ENCODE data around the gene SPCS3.

DNA sequence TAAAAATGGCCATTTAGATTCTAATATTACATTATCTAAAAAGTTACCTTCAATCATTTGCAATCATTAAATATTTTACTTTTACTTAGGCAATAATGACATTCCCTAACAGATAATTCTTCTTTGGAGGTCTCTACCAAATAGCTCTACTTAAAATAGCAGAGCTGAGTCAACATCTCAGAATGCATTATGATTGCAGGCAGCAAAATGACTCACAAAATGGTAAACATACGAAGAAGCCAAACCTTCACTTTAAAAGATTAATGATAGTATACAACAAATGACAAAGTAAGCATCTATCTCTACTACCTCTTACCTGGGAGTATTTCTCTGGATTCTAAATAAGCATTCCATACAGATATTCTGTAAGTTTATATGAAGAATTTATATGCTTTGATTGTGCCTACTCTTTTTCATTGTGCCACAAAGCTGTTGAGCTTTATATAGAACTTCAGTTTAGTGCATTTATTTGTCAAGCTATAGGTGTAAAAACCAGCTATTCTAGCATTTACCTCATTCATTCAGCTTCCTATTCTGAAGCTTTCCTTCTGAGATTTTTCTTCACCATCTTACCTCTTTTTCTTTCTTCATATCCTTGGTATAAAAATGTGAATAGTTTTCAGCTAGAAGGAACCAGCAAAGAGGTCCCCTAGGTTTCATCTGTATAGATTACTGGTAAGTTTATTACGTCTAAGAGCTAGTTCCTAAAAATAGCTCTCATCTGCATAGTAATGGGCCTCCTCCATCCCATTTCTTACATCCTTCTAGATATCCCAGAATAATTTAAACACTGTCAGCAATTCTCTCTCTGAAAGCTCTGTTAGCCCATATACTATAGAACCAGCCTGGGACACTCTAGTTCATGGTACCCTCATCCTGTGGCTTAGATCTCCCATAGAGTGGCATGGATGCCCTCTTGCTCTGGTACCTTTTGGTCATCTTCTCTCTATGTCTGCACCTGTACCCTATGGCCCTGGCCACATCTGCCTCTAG, 17.2 kb upstream of the SPCS3 start:
- TF ChIP-seq, protein P1, sequence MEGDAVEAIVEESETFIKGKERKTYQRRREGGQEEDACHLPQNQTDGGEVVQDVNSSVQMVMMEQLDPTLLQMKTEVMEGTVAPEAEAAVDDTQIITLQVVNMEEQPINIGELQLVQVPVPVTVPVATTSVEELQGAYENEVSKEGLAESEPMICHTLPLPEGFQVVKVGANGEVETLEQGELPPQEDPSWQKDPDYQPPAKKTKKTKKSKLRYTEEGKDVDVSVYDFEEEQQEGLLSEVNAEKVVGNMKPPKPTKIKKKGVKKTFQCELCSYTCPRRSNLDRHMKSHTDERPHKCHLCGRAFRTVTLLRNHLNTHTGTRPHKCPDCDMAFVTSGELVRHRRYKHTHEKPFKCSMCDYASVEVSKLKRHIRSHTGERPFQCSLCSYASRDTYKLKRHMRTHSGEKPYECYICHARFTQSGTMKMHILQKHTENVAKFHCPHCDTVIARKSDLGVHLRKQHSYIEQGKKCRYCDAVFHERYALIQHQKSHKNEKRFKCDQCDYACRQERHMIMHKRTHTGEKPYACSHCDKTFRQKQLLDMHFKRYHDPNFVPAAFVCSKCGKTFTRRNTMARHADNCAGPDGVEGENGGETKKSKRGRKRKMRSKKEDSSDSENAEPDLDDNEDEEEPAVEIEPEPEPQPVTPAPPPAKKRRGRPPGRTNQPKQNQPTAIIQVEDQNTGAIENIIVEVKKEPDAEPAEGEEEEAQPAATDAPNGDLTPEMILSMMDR (IDR thresholded peaks at IDR 0.05; ENCODE audit: low read depth, low read length, poor library complexity, severe bottlenecking): no peak
- TF ChIP-seq EZH2phosphoT487 (IDR thresholded peaks at IDR 0.05; ENCODE audit: borderline replicate concordance, low read length): no peak

Data from DOHH2 (cell line).